ENCODE results near the gene LRRC27.
"Not testable (repeated sequence)": the region's sequence is repeated elsewhere in the genome, so short reads cannot be mapped to it uniquely, and the experiment has no call there.

The LRRC27 gene

GRCh38 chr10:132331601-132332432, at the start of gene LRRC27:
Gene LRRC27, plus strand, starts transcription at chr10:132332193. Its CDS starts 1,332 bp downstream, at chr10:132333525.
- peak; percentile 79 for DNase-seq

DNA sequence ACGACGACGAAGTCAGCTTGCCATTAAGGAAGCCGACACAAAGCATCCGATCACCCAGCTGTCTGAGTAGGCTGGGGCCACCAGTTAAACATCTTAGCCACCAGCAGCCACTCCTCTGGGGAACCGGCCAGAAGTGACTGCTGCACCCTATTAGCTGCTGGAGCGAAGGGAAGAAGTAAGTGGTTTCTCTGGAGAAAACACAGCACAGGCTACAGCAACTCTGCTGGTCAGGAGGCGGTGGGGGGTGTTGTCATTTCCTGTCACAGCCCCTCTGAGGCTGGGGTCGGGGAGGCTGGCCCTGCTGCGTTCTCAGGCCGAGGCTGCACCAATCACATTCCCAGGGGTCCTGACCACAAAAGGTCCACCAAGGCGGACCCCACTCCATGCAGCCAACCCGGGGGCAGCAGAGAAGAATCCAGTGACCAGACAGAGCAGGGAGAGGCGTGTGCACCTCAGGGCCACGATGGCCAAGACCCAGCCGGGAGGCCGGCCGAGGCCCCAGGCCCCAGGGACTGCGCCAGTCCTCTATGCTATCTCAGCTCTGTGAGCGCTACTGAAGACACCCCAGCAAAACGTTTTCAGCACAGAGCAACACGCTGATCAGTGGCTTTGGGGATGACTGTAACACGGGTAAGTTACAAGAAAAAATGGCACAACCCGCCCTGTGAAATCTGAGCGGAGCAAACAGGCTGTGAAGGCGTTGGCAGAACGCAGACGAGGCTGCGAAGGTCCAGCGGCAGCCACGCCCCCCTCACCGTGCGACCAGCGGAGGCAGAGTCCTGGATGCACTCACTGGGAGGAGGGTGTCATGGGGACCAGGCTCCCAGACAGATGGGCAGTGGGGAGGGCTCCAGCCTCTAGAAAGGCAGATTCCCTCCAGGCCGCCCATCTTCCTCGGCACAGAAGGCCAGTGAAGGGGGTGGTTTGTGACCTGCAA, 49.1 kb upstream of the LRRC27 start:
- no peak for DNase-seq

DNA sequence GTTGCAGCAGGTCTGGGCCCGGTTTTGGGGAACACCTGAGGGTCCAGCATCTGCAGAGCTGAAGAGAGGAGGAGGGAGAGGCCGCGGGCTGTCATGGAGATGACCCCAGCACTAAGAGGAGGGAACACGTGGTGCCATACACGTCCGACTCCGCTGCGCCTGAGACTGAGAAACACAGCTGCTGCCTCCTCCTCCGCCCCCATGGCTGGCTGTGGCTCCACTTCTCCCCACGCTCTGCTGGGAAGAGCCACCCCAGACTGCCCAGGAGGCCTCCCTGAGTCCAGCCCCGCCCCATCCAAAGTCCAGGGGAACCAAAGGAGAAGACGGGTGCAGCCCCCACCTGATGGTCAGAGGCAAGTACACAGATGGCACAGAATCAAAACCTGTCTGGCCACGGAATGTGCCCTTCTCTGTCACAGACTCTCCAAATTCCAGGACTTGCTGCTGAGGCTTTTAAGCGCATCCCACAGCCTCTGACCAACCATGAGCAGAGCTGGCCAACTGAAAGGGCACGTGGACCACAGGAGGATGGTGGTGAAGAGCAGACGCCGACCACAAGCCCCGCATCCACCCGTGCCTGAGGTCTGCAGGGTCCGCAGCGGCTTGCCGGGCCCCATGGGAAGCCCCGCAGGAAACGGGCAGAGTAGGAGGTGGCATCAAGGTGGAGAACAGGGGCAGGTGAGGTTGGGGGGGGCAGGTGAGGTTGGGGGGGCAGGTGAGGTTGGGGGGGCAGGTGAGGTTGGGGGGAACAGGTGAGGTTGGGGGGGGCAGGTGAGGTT, 48.2 kb upstream of the LRRC27 start:
- DNase-seq, result no peak

GRCh38 chr10:132289439-132289838, 42.6 kb upstream of the LRRC27 start:
- no peak for DNase-seq

DNA sequence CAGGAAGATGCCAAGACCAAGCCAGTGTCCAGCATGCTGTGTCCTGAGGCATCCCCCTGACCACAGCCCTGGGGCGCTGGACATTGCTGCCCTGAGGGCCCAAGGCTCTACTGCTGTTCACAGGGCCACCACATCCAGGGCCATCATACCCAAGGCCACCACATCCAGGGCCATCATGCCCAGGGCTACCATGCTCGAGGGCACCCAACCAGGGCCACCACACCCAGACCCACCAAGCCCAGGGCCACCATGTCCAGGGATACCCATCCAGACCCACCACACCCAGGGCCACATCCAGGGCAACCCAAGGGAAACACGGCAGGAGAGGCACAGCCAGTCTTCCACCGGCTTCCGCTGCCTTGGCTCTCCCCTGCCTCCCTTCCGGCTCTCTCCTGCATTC, 41.4 kb upstream of the LRRC27 start:
- DNase-seq, result no peak

GRCh38 chr10:132291826-132292225, 40.2 kb upstream of the LRRC27 start:
- DNase-seq, result no peak

DNA sequence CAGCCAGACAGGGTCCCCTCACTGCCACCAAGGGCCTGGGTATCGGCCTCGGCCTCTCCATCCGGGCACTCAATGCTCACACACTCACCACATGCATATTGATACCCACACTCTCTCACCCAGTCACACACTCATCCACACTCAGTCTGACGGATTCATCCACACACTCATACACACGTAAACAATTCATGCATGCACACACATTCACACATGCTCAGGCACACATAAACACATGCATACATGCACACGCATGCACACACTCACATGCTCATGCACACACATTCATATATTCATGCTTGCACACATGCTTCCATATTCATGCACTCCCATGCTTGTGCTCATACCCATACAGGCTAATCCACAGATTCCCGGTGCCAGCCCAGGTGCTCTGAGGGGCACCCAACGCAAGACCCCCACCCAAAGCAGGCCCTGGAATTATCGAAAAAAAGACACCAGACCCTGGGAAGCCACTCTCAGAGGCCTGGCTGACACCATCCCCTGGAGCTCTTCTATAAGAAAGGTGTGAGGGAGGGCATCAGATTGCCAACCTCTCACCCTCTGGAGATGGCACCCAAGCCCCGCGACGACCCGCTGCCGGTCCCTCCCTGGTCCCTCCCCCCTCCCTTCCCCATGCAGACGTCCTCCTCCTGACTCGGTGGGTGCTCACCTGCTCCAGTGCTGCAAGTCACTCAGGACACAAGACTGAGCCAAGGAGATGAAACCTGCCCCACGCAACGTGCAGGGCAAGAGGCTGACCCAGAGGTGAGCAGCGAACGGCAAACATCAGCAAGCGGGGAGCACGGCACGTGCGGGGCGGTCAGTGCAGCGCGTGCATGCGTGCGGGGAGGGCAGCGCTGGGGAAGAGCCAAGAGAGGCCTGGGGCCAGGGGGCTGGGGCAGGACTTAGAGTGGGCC, 39.4 kb upstream of the LRRC27 start:
- no peak for DNase-seq

- DNase-seq, result no peak
These were observed 38.7 kb upstream of the LRRC27 start for GRCh38 chr10:132293201-132293812.

DNA sequence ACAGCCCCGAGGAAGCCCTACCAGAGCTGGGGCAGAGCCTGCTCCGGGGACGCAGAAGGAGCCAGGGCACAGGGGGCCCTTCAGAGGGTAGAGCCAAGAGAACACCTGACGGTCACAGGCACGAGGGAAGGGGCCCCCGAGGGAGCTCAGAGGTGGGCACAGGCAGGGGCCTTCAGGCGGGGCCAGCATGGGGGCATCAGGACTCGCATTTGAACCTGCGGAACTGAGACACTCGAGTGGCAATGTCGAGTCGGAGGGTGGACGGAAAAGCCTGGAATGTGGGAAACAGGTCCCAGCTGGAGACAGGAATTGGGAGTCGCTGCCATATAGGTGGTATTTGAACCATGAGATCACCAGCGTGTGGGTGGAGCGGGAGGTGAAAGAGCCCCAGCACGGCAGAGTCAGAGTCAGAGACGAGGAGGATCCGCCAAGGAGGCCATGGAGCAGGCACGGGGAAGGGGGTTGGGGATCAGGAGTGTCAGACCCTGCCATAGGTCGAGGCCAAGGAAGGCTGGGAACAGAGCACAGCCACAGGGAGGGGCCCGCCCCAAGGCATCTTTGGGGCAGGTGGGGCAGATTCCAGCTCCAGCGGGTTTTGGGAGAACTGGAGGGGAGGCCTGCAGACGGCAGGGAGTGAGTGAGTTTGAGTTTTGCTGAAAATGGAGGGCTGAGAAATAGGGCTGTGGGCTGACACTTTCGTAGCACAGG, 38.0 kb upstream of the LRRC27 start:
- no peak for DNase-seq

DNA sequence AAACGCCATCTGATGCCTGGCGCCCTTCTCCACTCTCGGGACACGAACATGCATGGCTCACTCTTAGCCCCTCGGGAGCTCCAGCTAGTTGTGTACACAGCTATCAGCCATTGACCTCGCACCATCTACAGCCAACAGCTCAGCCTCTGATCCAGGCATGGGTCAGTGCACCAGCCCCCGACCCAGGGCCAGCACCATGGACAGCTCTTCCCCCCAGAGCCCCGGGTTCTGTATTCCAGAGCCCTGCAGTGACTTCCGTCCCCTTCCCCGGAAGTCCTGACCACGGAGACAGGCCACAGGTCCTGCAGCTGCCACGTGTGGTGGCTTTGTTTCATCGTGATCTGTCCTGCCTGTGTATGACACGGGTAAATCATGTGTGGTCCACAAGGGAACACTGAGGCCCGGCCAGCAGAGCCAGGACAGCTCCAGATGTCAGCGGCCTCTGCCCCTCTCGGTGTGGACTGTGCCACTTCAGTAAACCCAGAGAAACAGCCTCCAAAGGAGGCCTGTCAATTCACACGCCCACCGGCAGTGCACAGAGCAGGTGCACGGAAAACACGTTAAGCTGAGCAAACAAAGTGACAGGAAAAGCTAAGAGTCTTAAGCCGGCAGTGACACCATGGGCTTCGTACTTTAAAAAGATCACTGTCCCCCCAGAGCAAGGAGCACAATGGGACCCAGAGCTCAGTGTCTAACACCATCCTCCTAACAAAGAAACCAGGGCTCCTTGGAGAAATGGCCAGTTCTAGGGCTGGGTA, 37.3 kb upstream of the LRRC27 start:
- no peak for DNase-seq

- not testable (repeated sequence) for DNase-seq
These were observed 36.5 kb upstream of the LRRC27 start for GRCh38 chr10:132295481-132295880.

GRCh38 chr10:132296666-132297443, 35.1 kb upstream of the LRRC27 start:
- no peak for DNase-seq

DNA sequence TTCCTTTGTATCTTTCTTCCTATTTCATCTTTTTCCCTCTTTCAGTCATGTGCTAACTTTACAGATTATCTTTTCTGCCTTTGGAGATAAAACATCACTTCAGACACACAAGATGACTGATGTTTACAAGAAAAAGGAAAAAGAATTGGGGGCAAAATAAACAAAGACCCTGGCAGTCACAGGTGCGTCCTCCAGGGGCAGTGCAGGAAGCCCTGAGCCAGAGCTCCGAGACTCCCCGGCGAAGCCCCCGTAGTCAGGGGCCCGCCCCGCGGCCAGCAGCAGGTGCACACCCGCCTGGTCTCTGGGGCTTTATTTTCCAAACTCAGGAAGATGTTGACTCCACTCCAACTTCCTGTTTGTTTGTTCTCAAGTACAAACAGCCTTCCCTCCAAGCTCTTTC, 34.5 kb upstream of the LRRC27 start:
- DNase-seq, result no peak

DNA sequence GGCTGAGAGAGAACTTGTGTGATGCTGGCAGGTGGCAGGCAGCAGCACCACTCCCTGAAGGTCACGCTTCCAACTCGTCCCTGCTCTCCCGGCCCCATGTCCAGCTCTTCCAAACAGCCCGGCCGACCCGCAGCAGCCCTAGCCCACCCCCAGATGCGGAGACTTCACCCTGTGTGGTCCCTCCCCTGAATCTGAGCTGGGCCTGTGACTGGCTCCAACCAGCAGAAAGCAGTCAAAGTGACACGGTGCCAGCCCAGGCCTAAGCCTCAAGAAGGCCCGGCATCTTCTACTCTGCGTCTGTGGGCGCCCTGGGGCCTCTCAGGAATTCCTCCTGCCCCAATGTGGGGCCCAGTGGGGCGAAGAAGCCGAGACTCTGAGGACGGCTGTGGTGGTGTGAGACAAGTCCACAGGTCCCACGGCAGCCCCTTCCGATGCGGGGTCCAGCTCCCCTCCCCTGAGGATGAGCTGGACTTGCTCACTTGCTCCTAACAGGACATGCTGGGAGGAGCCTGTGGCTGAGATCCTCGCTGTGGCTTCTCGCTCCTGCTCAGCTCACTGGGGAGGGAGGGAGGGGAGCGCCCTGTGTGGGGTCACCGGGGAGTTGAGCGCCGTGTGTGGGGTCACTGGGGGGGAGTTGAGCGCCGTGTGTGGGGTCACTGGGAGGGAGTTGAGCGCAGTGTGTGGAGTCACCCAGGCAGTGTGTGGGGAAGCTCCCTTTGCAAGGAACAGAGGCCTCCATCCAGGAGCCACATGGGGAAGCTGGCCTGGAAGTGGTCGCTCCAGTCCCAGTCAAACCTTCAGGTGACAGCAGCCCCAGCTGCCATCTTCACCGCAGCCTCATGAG, 33.7 kb upstream of the LRRC27 start:
- DNase-seq, result no peak

DNA sequence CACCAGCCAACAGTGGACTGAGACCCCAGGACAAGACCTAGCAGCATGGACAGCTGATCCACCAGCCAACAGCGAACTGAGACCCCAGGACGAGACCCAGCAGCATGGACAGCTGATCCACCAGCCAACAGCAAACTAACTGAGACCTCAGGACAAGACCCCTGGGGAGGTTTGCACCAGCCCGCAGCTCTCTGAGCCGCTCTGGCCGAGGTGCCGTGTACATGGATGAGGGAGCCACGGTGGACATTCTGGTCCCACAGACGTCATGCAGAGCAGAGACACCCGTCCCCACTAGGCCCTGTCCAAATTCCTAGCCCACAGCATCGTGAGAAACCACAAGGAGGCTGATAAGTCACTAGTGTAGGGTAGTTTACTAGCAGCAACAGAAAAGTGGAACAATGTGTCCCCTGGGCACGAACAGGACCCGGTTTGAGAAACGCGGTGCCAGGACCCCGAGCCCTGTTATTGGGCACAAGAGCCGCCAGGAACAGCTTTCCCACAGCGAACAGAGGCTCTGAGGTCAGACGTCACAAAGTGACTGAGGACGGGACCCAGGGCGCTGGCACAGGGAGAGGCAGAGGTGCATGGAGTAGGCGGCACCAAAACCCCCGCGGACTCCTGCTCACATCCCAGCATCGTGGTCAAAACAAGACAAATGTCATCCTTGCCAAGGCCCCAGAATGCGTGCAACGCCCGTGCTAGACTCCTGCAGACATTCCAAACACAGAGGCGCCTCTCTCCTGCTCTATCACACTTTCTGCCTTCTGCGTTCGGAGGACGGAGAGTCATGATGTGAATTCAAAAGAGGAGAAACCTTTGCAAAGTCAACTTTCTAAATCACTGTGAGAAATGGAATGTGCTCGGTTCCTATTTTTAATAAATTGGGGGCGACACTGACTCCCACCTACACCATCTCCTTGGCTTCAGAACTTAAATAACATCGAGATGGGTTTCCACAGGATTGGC, 32.3 kb upstream of the LRRC27 start:
- no peak for DNase-seq

DNA sequence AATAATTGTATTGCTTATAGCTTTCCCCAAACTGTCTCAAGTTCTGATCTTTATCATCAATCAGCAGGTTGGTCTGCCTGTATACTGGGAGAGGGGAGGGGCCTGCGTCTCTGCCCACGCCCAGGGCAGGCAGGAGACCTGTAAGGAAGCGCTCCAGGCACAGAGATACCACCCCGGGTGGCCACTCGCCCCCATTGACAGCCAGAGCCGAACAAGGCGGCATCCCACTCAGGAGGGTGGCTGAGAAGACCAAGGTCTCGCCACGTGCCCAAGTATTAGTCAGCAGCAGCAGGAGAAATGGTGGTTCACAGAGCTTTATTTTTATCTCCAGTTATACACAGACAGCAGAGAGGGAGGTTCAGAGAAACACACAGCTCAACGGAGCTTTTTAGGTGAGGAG, 31.4 kb upstream of the LRRC27 start:
- DNase-seq, result no peak
